22Rv1 (cell line): ENCODE measurements around the gene EXOC4.

Experiments used
- H3K27ac ChIP-seq: fragments of 450-650 bp; 2 replicates; pipeline ENCODE4 v1.5.1; 2017
- CTCF ChIP-seq: fragments of 450-650 bp; IDR thresholded peaks from 2 replicates; pipeline ENCODE4 v1.5.1; 2017; ENCODE audit warnings: mild to moderate bottlenecking
- ZFX ChIP-seq: fragments of 450-650 bp; IDR thresholded peaks from 2 replicates; pipeline ENCODE4 v1.6.1; 2017; ENCODE audit warnings: antibody characterized with exemption, borderline replicate concordance

Gene EXOC4

GRCh38 chr7:133452577-133452976 lies 199.7 kb downstream of the EXOC4 start:
- H3K27ac ChIP-seq = no peak overlapping the region
- TF ChIP-seq CTCF = no peak
- TF ChIP-seq ZFX = no peak

GRCh38 chr7:133458688-133459087 lies 205.8 kb downstream of the EXOC4 start:
- no peak overlapping the region for H3K27ac ChIP-seq
- TF ChIP-seq CTCF (no peak), ZFX (no peak)

GRCh38 chr7:133461421-133461820 lies 208.5 kb downstream of the EXOC4 start:
- no peak overlapping the region for H3K27ac ChIP-seq
- no peak for TF ChIP-seq CTCF
- TF ChIP-seq ZFX = no peak

- H3K27ac ChIP-seq = no peak overlapping the region
Observed at GRCh38 chr7:133475655-133476054, 222.8 kb downstream of the EXOC4 start.

GRCh38 chr7:133477791-133478190 lies 224.9 kb downstream of the EXOC4 start:
- no peak overlapping the region for H3K27ac ChIP-seq
- no peak for TF ChIP-seq CTCF
- TF ChIP-seq ZFX = no peak

More at GRCh38 chr7:133475655-133476054, 222.8 kb downstream of the EXOC4 start:
- TF ChIP-seq CTCF = no peak
- TF ChIP-seq ZFX = no peak

GRCh38 chr7:133478591-133479135 lies 225.8 kb downstream of the EXOC4 start:
- H3K27ac ChIP-seq = no peak overlapping the region
- no peak for TF ChIP-seq ZFX
- TF ChIP-seq CTCF = no peak

DNA sequence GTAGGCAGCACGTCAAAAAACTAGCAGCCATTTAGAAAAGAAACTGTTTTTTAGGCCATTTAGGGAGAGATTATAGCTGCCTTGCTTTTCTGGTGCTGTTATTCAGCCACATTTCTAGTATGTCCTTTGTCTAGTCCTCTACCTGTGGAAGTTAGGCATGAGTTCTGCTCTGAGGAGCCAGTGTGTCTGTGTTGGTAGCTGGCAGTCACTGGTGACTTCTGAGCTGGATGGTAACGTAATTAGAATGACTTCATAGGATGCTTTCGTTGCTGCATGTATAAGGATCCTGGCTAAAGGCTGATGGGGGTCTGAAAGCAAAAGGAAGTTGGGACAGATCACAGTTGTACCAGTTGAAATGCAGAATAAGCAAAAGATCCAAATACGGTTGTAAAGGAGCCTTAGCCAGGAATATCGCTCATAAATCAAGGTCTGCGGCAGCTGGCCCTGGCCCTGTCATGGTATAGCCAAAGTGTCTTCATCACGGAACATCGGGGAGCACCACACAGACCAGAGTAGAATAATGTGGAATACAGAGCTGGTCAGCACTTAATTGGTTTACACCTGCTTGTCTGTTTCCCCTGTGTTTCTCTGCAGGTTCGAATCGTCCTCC lies 226.7 kb downstream of the EXOC4 start:
- no peak overlapping the region for H3K27ac ChIP-seq
- TF ChIP-seq ZFX = no peak
- no peak for TF ChIP-seq CTCF
